ENCODE measurements around the gene B4GALNT1.
"Not testable (repeated sequence)": the region's sequence is repeated elsewhere in the genome, so short reads cannot be mapped to it uniquely, and the experiment has no call there.

GRCh38 chr12:57669691-57670090 is 36.7 kb upstream of the B4GALNT1 start:
- TF ChIP-seq CTCF, POLR2AphosphoS5, POLR2A, EP300 (IDR thresholded peaks at IDR 0.05): not testable (repeated sequence)
